Peyer's patch (tissue), 4 donors: ENCODE data around the gene CABYR.

ENCODE experiments used
- CTCF ChIP-seq, 6 experiments: fragments of 450-650 bp in 4 of 6; fragments of 200-600 bp in 2 of 6; sonication (generic) in 1 of 6; IDR thresholded peaks; one replicate each; pipeline ENCODE4 v1.5.1; 2017 to 2019; ENCODE audit warnings: antibody characterized with exemption in 6 of 6, mild to moderate bottlenecking in 3 of 6, moderate library complexity in 1 of 6
- POLR2A ChIP-seq, 2 donors: fragments of 450-650 bp; IDR thresholded peaks; one replicate each; pipeline ENCODE4 v1.5.1; 2017; ENCODE audit warnings: antibody characterized with exemption in 2 of 2, mild to moderate bottlenecking in 2 of 2, moderate library complexity in 2 of 2

- TF ChIP-seq CTCF (IDR thresholded peaks at IDR 0.05) (no peak), POLR2A (IDR thresholded peaks at IDR 0.05) (no peak)
Measured at GRCh38 chr18:24185805-24186204, 46.9 kb downstream of the CABYR start.
